ENCODE results near the gene TEX36. TPM values are rescaled to one million over a fixed set of nuclear protein-coding genes. Genes with fewer than 3 reads are reported as not detected.

The TEX36 gene
- total RNA-seq, 1 experiment from 2014 or later: not detected

DNA sequence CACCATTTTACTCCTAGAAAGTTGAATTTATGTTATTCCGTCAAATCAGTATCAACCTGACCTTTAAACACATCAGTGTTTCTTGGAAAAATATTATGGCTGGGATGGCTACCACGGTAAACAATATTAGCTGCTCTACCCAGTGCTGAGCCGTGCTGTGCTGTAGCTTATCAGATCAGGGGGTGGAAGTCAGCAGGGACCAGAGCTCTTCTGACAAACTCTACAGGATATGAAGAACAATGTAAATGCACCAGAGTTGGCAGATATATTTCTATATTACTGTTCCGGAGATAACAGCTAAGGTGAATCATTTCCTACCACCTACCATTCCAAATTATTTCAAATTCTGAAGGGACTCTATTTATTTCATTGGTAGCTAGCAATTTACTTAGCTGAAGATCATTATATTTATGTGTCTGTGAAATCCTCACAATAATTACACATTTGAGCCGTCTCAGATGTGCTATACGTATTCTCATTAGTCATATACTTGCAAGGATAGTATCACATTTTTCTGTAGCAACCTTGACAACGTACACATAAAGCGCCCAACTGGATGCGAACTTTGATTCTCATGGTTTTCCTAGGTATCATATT, 76.5 kb downstream of the TEX36 start:
- no peak overlapping the region for H2BK120ac ChIP-seq (ENCODE audit: low read depth, low read length, poor library complexity, severe bottlenecking)
- H3K36me3 Mint-ChIP-seq (ENCODE audit: insufficient read depth in 1 of 3, low read depth in 3 of 3): no peaks in the 10 kb centered on the region; a peak in 1 of 7 replicates

More for the DNA sequence above, 76.5 kb downstream of the TEX36 start:
- Histone ChIP-seq H3K9me3 (ENCODE audit: control insufficient read depth, low read depth, low read length) (no peaks in the 10 kb centered on the region), H2AK5ac (ENCODE audit: insufficient read length, low read length) (no peak overlapping the region), H3K18ac (ENCODE audit: insufficient read length, low read depth, low read length) (no peak overlapping the region), H3K9ac (ENCODE audit: extremely low read depth, insufficient read length, low read length) (no peak overlapping the region), H2BK12ac (ENCODE audit: insufficient read length, low read depth, low read length) (no peak overlapping the region), H3K14ac (ENCODE audit: insufficient read depth, low read length) (no peak overlapping the region), H2BK15ac (ENCODE audit: low read depth, low read length) (no peak overlapping the region), H4K91ac (ENCODE audit: insufficient read length, low read depth, low read length) (no peak overlapping the region), H2BK20ac (ENCODE audit: low read depth, low read length, poor library complexity, severe bottlenecking) (no peak overlapping the region), H3K4me2 (ENCODE audit: insufficient read depth, insufficient read length, low read length) (no peak overlapping the region), H3K4me1 (ENCODE audit: insufficient read depth, low read length) (no peaks in the 10 kb centered on the region), H3K79me2 (ENCODE audit: insufficient read depth, low read length) (no peaks in the 10 kb centered on the region), H3K79me1 (ENCODE audit: insufficient read depth, low read depth, low read length, poor library complexity, severe bottlenecking) (no peaks in the 10 kb centered on the region), H4K8ac (replicated peaks; ENCODE audit: insufficient read length, low read depth, low read length) (no peak overlapping the region), H2BK5ac (ENCODE audit: insufficient read length, low read length) (no peak overlapping the region), H3K27me3 (ENCODE audit: insufficient read depth, low read length) (no peaks in the 10 kb centered on the region), H3K27ac (ENCODE audit: insufficient read length, low read depth, low read length) (no peak overlapping the region), H3K23me2 (ENCODE audit: insufficient read length, low read depth, low read length, poor library complexity, severe bottlenecking) (no peaks in the 10 kb centered on the region), H3T11ph (ENCODE audit: low read length) (no peak overlapping the region), H4K5ac (ENCODE audit: insufficient read length, low read depth, low read length) (no peak overlapping the region), H3K4ac (ENCODE audit: low read depth, low read length) (no peak overlapping the region), H3K56ac (ENCODE audit: insufficient read length, low read depth, low read length) (no peak overlapping the region), H4K20me1 (ENCODE audit: control insufficient read depth, insufficient read depth, insufficient read length) (no peaks in the 10 kb centered on the region), H3K23ac (ENCODE audit: insufficient read length, low read depth, low read length) (no peak overlapping the region), H2AFZ (ENCODE audit: low read length) (no peak overlapping the region)
- no peak overlapping the region for H3K27ac Mint-ChIP-seq
- WGBS (ENCODE audit: extremely low coverage, insufficient read length, low lambda C conversion rate): no CpG with 5 or more reads among the region's 9 CpGs
- H3K9me3 Mint-ChIP-seq: peaks cover 0 to 6% of the 10 kb centered on the region in 2 experiments; a peak in 3 of 5 replicates
- H3K4me3 Mint-ChIP-seq: no peak overlapping the region
- H3K27me3 Mint-ChIP-seq (ENCODE audit: low read depth): peaks cover 2% of the 10 kb centered on the region
- no peak for DNase-seq
- H3K4me1 Mint-ChIP-seq: no peaks in the 10 kb centered on the region
- TF ChIP-seq, protein P1, sequence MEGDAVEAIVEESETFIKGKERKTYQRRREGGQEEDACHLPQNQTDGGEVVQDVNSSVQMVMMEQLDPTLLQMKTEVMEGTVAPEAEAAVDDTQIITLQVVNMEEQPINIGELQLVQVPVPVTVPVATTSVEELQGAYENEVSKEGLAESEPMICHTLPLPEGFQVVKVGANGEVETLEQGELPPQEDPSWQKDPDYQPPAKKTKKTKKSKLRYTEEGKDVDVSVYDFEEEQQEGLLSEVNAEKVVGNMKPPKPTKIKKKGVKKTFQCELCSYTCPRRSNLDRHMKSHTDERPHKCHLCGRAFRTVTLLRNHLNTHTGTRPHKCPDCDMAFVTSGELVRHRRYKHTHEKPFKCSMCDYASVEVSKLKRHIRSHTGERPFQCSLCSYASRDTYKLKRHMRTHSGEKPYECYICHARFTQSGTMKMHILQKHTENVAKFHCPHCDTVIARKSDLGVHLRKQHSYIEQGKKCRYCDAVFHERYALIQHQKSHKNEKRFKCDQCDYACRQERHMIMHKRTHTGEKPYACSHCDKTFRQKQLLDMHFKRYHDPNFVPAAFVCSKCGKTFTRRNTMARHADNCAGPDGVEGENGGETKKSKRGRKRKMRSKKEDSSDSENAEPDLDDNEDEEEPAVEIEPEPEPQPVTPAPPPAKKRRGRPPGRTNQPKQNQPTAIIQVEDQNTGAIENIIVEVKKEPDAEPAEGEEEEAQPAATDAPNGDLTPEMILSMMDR (conservative IDR thresholded peaks at IDR 0.05): no peak

Other genes starting within 250 kb of the TEX36 start
- 48.2 and 51.0 TPM in 2 replicates for gene EDRF1, start 36.5 kb upstream of the TEX36 start, total RNA-seq (2021)
- not detected in 2 replicates for gene MMP21, start 92.7 kb upstream of the TEX36 start, total RNA-seq (2021)
- gene UROS, start 140.1 kb upstream of the TEX36 start, total RNA-seq (2021): 41.0 and 42.3 TPM in 2 replicates
- 119 and 121 TPM in 2 replicates for gene BCCIP, start 140.4 kb upstream of the TEX36 start, total RNA-seq (2021)
- gene DHX32, start 198.1 kb upstream of the TEX36 start, total RNA-seq (2021): 10.7 and 12.0 TPM in 2 replicates
- gene FANK1, start 213.4 kb upstream of the TEX36 start, total RNA-seq (2021): 0.39 and 0.68 TPM in 2 replicates